GM04503 (cell line): Measurements from ENCODE around the gene ATP5MK.
"Not testable (repeated sequence)": the region's sequence is repeated elsewhere in the genome, so short reads cannot be mapped to it uniquely, and the experiment has no call there.

Experiments
- DNase-seq: peaks from one replicate; pipeline ENCODE4 v3.0.0-alpha.2; 2012; ENCODE audit warnings: low read depth

The ATP5MK gene, protein sequence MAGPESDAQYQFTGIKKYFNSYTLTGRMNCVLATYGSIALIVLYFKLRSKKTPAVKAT

DNA sequence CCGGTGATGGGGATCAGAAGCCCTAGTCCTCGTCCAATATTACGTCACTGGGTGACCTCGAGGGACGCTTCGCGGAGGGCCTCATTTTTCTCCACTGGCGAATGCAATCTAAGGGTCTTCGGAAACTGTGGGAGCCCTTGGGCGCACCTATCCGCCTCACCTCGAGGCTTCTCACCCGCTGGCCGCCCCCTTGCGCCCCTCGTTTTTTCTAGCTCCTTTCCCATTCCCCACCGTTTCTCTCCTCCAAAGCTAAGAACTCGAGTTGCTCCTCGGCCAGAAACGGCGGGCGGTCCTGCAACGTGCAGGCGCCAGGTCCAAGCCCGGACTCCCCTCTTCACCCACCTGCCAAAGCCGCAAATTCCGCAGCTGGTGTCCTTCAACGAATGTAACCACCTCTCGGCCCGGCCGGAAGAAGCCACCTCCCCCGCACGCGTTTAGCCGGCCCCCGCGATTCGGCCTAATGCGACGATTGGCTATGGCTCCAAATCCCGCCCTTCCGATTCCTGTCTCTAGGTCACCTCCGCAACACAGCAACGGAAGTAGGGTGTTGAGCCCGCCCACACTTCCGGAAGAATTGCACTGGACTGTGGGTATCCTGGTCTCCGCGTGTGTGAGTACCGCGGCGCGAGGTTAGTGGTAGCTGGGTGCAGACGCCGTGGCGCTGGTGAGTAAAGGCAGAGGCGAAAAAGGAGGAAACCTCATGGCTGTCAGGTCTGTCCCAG, at the start of gene ATP5MK, which contains the start of gene PDCD11:
Gene ATP5MK (minus strand): TSS at position 409 of the 722 bp plus-strand sequence. CDS start 4,018 bp downstream, outside the sequence.
Gene PDCD11 (plus strand): TSS at position 560 of the 722 bp plus-strand sequence. CDS start 1,801 bp downstream, outside the sequence.
- peak; percentile 93 for DNase-seq

DNA sequence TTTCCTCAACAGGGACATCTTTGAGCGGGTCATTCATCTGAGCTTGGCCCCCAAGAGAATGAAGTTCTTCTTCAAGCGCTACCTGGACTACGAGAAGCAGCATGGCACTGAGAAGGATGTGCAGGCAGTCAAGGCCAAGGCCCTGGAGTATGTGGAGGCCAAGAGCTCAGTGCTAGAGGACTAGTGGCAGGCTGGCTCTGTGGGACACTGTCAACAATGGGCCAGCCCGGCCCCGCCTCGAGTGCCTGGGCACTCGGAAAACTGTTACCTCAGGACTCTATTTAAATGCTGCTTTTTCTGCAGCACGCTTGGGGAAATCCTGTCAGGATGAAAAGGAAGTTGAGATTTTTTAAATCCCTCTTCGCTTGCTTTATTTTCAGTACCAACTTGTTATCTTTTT, 49.1 kb upstream of the ATP5MK start:
- no peak for DNase-seq

DNA sequence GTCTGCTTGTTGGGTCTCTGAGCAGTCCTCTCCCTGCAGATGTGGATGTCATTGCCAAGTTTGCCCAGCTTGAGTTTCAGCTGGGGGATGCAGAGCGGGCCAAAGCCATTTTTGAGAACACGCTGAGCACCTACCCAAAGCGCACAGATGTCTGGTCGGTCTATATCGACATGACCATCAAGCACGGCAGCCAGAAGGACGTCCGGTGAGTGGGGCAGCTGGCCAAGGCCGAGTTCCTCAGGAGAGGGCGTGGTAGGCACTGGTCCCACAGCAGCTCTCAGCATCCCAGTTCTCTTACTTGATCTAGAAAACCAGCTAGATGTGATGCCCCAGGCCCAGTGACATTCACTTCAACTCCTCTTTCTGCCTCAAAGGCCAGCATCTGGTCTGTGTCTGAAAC, 48.2 kb upstream of the ATP5MK start:
- DNase-seq, result no peak

GRCh38 chr10:103443475-103444185, 47.4 kb upstream of the ATP5MK start:
- no peak for DNase-seq

DNA sequence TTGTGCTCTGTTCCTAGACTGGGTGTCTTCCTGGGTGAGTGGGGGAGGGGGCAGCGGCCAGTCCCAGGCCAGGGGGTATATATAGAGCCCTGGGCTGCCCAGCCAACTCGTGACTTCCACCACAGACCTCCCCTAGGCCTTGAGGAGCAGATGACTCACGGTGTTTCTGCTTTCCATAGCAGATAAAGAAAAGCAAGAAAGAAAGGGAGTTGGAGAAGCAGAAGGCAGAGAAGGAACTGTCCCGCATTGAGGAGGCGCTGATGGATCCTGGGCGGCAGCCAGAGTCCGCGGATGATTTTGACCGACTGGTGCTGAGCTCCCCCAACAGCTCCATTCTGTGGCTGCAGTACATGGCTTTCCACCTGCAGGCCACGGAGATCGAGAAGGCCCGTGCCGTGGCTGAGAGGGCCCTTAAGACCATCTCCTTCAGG, 45.8 kb upstream of the ATP5MK start:
- DNase-seq, result no peak

GRCh38 chr10:103441611-103442010, 45.3 kb upstream of the ATP5MK start:
- no peak for DNase-seq

- no peak for DNase-seq
These were observed 44.9 kb upstream of the ATP5MK start for GRCh38 chr10:103441206-103441605.

DNA sequence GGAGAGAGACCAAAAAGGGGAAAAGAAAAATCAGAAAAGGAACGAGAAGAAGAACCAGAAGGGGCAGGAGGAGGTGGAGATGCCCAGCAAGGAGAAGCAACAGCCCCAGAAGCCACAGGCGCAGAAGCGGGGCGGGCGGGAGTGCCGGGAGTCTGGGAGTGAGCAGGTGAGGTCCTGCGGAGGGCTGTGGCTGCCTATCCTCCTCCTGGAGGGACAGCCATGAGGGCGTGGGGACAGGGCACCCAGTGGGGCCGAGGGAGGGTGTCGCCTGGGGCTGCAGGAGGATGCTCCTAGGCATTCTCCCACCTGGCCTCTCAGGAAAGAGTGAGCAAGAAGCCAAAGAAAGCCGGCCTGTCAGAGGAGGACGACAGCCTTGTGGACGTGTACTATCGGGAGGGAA, 44.1 kb upstream of the ATP5MK start:
- no peak for DNase-seq

DNA sequence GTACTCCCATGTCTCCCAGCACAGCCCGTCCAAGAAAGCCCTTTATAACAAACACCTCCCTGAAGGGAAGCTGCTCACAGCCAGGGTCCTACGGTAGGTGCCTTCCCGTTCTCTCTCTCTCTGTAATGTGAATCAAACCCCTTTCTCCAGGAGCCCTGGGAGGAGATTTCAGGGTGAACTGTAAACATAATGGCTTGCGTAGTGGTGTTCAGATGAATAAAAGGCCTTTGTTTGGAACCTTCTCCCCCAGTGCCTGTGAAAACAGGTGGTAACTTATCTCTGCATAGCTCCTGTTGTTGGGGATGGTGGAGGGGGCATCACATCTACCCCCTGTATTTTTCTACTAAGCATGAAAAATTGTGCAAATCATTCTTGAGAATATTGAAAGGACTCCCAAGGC, 43.5 kb upstream of the ATP5MK start:
- no peak for DNase-seq

- DNase-seq, result no peak
These were observed 37.6 kb upstream of the ATP5MK start for GRCh38 chr10:103433858-103434257.

- no peak for DNase-seq
These were observed 35.6 kb upstream of the ATP5MK start for GRCh38 chr10:103431902-103432301.

DNA sequence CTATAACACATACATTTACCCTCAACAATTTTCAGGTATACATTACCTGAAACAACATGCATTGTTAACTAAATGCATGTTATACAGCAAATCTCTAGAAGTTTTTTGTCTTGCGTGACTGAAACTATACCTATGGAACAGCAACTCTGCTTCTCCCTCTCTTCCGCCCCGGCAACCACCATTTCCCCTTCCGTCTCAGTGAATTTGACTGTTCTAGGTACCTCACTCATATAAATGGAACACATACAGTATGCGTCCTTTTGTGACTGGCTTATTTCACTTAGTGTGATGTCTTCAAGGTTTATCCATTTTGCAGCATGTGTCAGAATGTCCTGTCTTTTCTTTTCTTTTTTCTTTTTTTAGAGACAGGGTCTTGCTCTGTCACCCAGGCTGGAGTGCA, 33.4 kb upstream of the ATP5MK start:
- DNase-seq, result no peak

GRCh38 chr10:103428989-103429643, 32.8 kb upstream of the ATP5MK start:
- no peak for DNase-seq

GRCh38 chr10:103427866-103428265, 31.6 kb upstream of the ATP5MK start:
- DNase-seq, result no peak

DNA sequence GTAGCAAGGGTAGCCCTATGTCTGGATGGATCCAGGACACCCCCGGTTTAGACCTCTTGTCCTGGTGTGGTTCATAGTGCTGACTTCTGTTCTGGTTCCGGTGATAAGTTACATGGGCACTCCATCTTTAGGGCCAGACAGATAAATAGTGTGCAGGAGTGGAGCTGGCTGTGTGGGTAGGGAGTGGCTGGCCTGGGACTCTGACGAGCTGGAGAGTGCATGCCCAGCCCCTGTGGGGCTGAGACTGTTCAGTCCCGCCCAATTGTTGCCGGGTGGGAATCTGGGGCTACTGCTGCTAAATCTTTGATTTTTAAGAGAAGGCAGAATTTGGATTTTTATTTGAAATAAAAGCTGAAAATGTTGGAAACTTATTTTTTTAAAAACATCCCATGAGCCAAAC, 27.5 kb upstream of the ATP5MK start:
- no peak for DNase-seq

DNA sequence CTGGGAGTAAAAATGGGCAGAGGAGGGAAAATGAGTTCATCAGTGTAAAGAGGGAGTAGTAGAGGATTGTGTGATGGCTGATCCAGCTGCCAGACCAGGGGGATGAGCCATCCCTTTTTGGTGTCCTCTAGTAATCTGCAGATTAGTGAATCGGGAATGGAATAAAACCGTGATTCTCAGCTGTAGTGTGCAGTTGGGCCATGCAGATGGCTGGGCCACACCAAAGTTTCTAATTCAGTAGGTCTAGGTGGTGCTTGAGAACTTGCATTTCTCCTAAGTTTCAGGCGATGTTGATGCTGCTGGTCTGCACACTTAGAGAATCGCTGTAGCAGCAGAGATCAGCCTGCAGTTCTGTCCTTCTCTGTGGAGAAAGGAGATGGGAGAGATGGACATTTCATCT, 22.8 kb upstream of the ATP5MK start:
- DNase-seq, result no peak

- DNase-seq, result no peak
These were observed 21.3 kb upstream of the ATP5MK start for GRCh38 chr10:103417601-103418000.

DNA sequence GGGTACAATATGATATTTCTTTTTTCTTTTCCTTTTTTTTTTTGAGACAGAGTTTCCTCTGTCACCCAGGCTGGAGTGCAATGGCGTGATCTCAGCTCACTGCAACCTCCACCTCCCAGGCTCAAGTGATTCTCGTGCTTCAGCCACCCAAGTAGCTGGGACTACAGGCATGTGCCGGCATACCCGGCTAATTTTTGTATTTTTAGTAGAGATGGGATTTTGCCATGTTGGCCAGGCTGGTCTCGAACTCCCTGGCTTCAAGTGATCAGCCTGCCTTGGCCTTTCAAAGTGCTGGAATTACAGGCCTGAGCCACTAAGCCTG, 20.8 kb upstream of the ATP5MK start:
- DNase-seq, result not testable (repeated sequence)

DNA sequence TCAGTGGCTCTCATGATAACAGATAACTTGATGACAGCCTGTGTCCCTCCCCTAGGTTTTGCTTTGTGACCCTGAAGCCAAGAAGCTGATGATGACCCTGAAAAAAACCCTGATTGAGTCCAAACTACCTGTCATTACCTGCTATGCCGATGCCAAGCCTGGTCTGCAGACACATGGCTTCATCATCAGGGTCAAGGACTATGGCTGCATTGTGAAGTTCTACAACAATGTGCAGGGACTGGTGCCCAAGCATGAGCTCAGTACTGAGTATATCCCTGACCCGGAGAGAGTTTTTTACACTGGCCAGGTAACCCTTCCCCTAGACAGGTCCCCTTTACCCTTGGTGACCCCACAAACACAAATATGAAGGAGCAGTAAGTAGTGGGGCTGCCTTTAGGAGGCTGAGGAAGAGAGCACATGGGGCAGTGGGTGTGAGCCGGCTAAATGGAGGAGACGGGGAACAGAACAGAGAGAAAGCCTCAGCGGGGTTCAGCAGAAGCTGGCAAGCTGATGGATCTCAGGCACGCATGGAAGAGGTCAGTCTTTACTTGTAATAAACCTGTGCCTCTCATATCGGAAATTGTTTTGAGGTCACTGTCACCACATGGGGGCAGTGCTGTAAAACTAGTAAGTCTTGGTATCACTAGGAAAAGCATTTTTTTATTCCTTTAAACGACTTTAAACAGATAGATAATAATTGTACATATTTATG, 20.3 kb upstream of the ATP5MK start:
- DNase-seq, result peak; percentile 24

- no peak for DNase-seq
These were observed 19.3 kb upstream of the ATP5MK start for GRCh38 chr10:103415581-103415980.

DNA sequence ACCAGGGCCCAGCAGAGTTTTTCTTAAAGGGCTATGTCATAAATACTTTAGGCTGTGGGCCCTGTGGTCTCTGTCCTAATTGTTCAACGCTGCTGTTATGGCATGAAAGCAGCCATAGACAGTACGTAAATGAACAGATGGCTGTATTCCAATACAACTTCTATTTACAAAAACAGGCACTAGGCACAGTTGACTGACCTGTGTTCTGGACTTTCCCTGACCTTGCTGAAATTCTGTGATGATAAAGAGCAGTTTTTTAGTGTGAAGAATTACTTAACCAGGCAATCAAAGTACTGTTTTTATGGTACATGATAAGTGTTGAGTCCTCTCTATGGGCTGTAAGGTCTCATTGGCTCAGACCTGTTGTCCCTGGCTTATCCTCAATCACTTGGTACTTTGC, 17.3 kb upstream of the ATP5MK start:
- DNase-seq, result no peak

DNA sequence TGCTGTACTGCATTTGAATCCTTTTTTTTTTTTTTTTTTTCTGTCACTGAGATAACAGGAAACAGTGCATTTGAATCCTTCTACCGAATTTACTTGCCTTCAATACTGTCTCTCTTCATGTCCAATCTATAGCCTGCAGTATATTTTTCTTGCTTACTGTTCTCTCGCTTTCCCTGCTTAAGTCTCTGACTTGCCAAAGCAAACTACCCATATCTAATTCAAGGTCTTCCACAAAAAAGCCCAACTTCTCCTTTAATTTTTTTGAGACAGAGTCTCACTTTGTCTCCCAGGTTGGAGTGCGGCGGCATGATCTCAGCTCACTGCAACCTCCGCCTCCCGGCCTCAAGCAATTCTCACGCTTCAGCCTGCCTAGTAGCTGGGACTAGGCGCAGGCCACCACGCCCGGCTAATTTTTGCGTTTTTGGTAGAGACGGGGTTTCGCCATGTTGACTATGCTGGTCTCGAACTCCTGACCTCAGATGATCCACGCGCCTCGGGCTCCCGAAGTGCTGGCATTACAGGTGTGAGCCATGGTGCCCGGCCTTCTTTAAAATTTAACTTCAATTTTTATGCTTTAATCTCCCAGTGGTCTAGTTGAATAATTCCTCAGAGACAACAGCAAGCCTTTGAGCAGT, 1.0 kb upstream of the ATP5MK start:
- DNase-seq, result no peak
